ENCODE results near the gene PRR20C.

DNA sequence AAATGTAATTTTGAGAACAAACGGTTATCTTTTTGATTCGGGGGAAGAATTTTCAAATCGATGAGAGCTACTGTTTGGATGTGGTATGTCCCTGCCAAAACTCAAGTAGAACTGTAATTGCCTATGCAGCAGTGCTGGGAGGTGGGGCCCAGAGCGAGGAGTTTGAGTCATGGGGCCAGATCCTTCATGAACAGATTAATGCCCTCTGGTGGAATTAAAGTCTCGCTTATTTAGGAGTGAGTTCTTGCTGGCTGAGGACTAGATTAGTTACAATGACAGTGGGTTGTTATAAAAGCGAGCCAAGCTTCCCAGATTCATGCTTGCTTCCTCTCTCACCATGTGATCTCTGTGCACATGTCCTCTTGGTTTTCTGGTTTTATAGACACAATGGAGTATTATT lies 25.0 kb upstream of the PRR20C start:
- TF ChIP-seq, protein P1, sequence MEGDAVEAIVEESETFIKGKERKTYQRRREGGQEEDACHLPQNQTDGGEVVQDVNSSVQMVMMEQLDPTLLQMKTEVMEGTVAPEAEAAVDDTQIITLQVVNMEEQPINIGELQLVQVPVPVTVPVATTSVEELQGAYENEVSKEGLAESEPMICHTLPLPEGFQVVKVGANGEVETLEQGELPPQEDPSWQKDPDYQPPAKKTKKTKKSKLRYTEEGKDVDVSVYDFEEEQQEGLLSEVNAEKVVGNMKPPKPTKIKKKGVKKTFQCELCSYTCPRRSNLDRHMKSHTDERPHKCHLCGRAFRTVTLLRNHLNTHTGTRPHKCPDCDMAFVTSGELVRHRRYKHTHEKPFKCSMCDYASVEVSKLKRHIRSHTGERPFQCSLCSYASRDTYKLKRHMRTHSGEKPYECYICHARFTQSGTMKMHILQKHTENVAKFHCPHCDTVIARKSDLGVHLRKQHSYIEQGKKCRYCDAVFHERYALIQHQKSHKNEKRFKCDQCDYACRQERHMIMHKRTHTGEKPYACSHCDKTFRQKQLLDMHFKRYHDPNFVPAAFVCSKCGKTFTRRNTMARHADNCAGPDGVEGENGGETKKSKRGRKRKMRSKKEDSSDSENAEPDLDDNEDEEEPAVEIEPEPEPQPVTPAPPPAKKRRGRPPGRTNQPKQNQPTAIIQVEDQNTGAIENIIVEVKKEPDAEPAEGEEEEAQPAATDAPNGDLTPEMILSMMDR (tag by site-specific recombination; IDR thresholded peaks at IDR 0.05), result no peak
- no peak for TF ChIP-seq ZNF629 (tag by site-specific recombination; IDR thresholded peaks at IDR 0.05)
- TF ChIP-seq, protein P2, sequence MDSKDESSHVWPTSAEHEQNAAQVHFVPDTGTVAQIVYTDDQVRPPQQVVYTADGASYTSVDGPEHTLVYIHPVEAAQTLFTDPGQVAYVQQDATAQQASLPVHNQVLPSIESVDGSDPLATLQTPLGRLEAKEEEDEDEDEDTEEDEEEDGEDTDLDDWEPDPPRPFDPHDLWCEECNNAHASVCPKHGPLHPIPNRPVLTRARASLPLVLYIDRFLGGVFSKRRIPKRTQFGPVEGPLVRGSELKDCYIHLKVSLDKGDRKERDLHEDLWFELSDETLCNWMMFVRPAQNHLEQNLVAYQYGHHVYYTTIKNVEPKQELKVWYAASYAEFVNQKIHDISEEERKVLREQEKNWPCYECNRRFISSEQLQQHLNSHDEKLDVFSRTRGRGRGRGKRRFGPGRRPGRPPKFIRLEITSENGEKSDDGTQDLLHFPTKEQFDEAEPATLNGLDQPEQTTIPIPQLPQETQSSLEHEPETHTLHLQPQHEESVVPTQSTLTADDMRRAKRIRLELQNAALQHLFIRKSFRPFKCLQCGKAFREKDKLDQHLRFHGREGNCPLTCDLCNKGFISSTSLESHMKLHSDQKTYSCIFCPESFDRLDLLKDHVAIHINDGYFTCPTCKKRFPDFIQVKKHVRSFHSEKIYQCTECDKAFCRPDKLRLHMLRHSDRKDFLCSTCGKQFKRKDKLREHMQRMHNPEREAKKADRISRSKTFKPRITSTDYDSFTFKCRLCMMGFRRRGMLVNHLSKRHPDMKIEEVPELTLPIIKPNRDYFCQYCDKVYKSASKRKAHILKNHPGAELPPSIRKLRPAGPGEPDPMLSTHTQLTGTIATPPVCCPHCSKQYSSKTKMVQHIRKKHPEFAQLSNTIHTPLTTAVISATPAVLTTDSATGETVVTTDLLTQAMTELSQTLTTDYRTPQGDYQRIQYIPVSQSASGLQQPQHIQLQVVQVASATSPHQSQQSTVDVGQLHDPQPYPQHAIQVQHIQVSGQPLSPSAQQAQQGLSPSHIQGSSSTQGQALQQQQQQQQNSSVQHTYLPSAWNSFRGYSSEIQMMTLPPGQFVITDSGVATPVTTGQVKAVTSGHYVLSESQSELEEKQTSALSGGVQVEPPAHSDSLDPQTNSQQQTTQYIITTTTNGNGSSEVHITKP (tag by site-specific recombination; IDR thresholded peaks at IDR 0.05), result no peak
- TF ChIP-seq ZNF521 (tag by site-specific recombination; IDR thresholded peaks at IDR 0.05), result no peak
- TF ChIP-seq ZFP3 (tag by site-specific recombination; IDR thresholded peaks at IDR 0.05; ENCODE audit: low read depth), result no peak
- TF ChIP-seq BCL11A (tag by site-specific recombination; IDR thresholded peaks at IDR 0.05; ENCODE audit: low read depth), result no peak
- no peak for TF ChIP-seq ZNF302 (tag by site-specific recombination; IDR thresholded peaks at IDR 0.05; ENCODE audit: low read depth)
- TF ChIP-seq OVOL3 (tag by site-specific recombination; IDR thresholded peaks at IDR 0.05), result no peak
- no peak for TF ChIP-seq ZNF529 (tag by site-specific recombination; IDR thresholded peaks at IDR 0.05; ENCODE audit: insufficient replicate concordance)
- no peak for TF ChIP-seq MYNN (tag by site-specific recombination; IDR thresholded peaks at IDR 0.05; ENCODE audit: borderline replicate concordance)
